ENCODE results near the gene SPON1. TPM values are rescaled to one million over a fixed set of nuclear protein-coding genes. Genes with fewer than 3 reads are reported as not detected.
A peak's percentile ranks its signal among the peaks of the same experiment; 100 is the strongest.
"Not testable (repeated sequence)": the region's sequence is repeated elsewhere in the genome, so short reads cannot be mapped to it uniquely, and the experiment has no call there.

The SPON1 gene
- total and polyA plus RNA-seq, 9 donors, result 11.9 to 112 (median 56.4) TPM

- Histone ChIP-seq H3K27me3 (no peaks in the 10 kb centered on the region), H3K4me1 (ENCODE audit: insufficient read depth) (peaks cover 6% of the 10 kb centered on the region), H3K36me3 (no peaks in the 10 kb centered on the region), H3K9me3 (no peaks in the 10 kb centered on the region), H3K27ac (no peak overlapping the region), H3K4me3 (no peak overlapping the region)
- no peak for DNase-seq
- intact Hi-C loops (cut with DNase I), result no loop called here
- WGBS, 3 donors, result 77 to 87% (median 82%) methylated on average over 5 of the region's 5 CpGs
- TF ChIP-seq POLR2A (IDR thresholded peaks at IDR 0.05) (no peak), EP300 (IDR thresholded peaks at IDR 0.05) (no peak)
Measured at GRCh38 chr11:14251754-14252153, 289.2 kb downstream of the SPON1 start.

GRCh38 chr11:14252501-14252900 is 290.0 kb downstream of the SPON1 start:
- H3K4me3 ChIP-seq; DNase-seq; H3K9me3 ChIP-seq; intact Hi-C loops (cut with DNase I); H3K27me3 ChIP-seq; H3K4me1 ChIP-seq (ENCODE audit: insufficient read depth); H3K36me3 ChIP-seq; H3K27ac ChIP-seq: not testable (repeated sequence)
- 94 to 98% (median 98%) methylated on average over 5 to 9 of the region's 12 CpGs for WGBS, 3 donors

- Histone ChIP-seq H3K27ac (no peak overlapping the region), H3K4me1 (ENCODE audit: insufficient read depth) (peaks cover 6% of the 10 kb centered on the region), H3K36me3 (no peaks in the 10 kb centered on the region), H3K9me3 (no peaks in the 10 kb centered on the region), H3K27me3 (no peaks in the 10 kb centered on the region), H3K4me3 (no peak overlapping the region)
- peak in 1 of 5 donors; percentile 29 for DNase-seq
- WGBS, 3 donors, result 17 to 44% (median 26%) methylated on average over 2 of the region's 2 CpGs
- intact Hi-C loops (cut with DNase I), result no loop called here
- TF ChIP-seq EP300 (IDR thresholded peaks at IDR 0.05) (no peak), POLR2A (IDR thresholded peaks at IDR 0.05) (no peak), CTCF (IDR thresholded peaks at IDR 0.05) (no peak)
Measured at GRCh38 chr11:14253421-14253820, 290.9 kb downstream of the SPON1 start.

- Histone ChIP-seq H3K27ac (no peak overlapping the region), H3K4me1 (ENCODE audit: insufficient read depth) (peaks cover 6% of the 10 kb centered on the region), H3K36me3 (no peaks in the 10 kb centered on the region), H3K9me3 (no peaks in the 10 kb centered on the region), H3K4me3 (no peak overlapping the region), H3K27me3 (no peaks in the 10 kb centered on the region)
- no peak for TF ChIP-seq EP300 (IDR thresholded peaks at IDR 0.05)
- no peak for TF ChIP-seq CTCF (IDR thresholded peaks at IDR 0.05)
- TF ChIP-seq POLR2A (IDR thresholded peaks at IDR 0.05), result no peak
- 32 to 56% (median 50%) methylated on average over 5 of the region's 5 CpGs for WGBS, 3 donors
- intact Hi-C loops (cut with DNase I), result no loop called here
- DNase-seq, result no peak
Measured at GRCh38 chr11:14253840-14254239, 291.3 kb downstream of the SPON1 start.

- TF ChIP-seq EP300 (IDR thresholded peaks at IDR 0.05) (no peak), POLR2A (IDR thresholded peaks at IDR 0.05) (no peak), CTCF (IDR thresholded peaks at IDR 0.05) (no peak)
- WGBS, 3 donors, result 87 to 88% (median 88%) methylated on average over 13 of the region's 13 CpGs
- H3K27ac ChIP-seq, result no peak overlapping the region
- peaks cover 6% of the 10 kb centered on the region for H3K4me1 ChIP-seq (ENCODE audit: insufficient read depth)
- intact Hi-C loops (cut with DNase I), result no loop called here
- no peak overlapping the region for H3K4me3 ChIP-seq
- no peaks in the 10 kb centered on the region for H3K27me3 ChIP-seq
- no peaks in the 10 kb centered on the region for H3K36me3 ChIP-seq
- H3K9me3 ChIP-seq, result no peaks in the 10 kb centered on the region
- DNase-seq, result no peak
Measured at GRCh38 chr11:14254533-14255237, 292.2 kb downstream of the SPON1 start.

Measured in ovary (tissue), 9 donors.